Heart left ventricle (tissue), 16 donors: ENCODE results near the gene TMEM213. TPM values are rescaled to one million over a fixed set of nuclear protein-coding genes. Genes with fewer than 3 reads are reported as not detected.

Experiments used
- ATAC-seq, 4 donors: fragments of 200-7000 bp; cut with Tn5 transposase; one replicate each; pipeline ENCODE4 v1.9.1; 2020 to 2022; ENCODE audit warnings: moderate library complexity in 4 of 4, mild to moderate bottlenecking in 3 of 4, moderate number of reproducible peaks in 1 of 4
- DNase-seq, 5 donors: peaks; one replicate each; pipeline ENCODE4 v3.0.0-alpha.2; 2020
- H3K27ac ChIP-seq, 12 donors: fragments of 200-600 bp; sonication (generic) in 4 of 12; one replicate each; pipeline versions ENCODE4 v1.5.0 to v1.8.0; 2016 to 2022; ENCODE audit warnings: mild to moderate bottlenecking in 2 of 12
- H3K27me3 ChIP-seq, 9 donors: fragments of 200-600 bp; sonication (generic) in 2 of 9; one replicate each; pipeline versions ENCODE4 v1.5.1 to v1.8.0; 2016 to 2022; ENCODE audit warnings: mild to moderate bottlenecking in 3 of 9
- H3K36me3 ChIP-seq, 9 donors: fragments of 200-600 bp; sonication (generic) in 2 of 9; one replicate each; pipeline versions ENCODE4 v1.5.0 to v1.8.0; 2018 to 2022; ENCODE audit warnings: mild to moderate bottlenecking in 2 of 9
- H3K4me1 ChIP-seq, 12 donors: fragments of 200-600 bp; sonication (generic) in 4 of 12; one replicate each; pipeline versions ENCODE4 v1.5.0 to v1.8.0; 2016 to 2022; ENCODE audit warnings: mild to moderate bottlenecking in 3 of 12
- H3K4me3 ChIP-seq, 12 donors: fragments of 200-600 bp; sonication (generic) in 4 of 12; one replicate each; pipeline versions ENCODE4 v1.5.0 to v1.8.0; 2017 to 2022; ENCODE audit warnings: mild to moderate bottlenecking in 9 of 12, moderate library complexity in 4 of 12
- H3K9me3 ChIP-seq, 12 donors: fragments of 200-600 bp; sonication (generic) in 4 of 12; one replicate each; pipeline versions ENCODE4 v1.5.0 to v1.8.0; 2016 to 2022; ENCODE audit warnings: mild to moderate bottlenecking in 1 of 12
- POLR2A ChIP-seq, 2 donors: fragments of 450-650 bp; IDR thresholded peaks; one replicate each; pipeline ENCODE4 v1.6.1; 2017; ENCODE audit warnings: antibody characterized with exemption in 2 of 2, mild to moderate bottlenecking in 2 of 2, moderate library complexity in 2 of 2
- WGBS, 4 donors: extraction: QIAGEN DNeasy Blood & Tissue Kit in 2 of 4; methylation state at CpG; one replicate each; pipeline versions ENCODE4 v1.1.5 to v1.1.7; 2013 to 2018; 5-methylcytosine and 5-hydroxymethylcytosine counted together
- intact Hi-C, 10 donors: fragments of 100-400 bp; cut with DNase I; formaldehyde crosslinking; loops; one replicate each; pipeline versions ENCODE4 v1.11.1 to v1.14.2; 2022
- polyA plus RNA-seq, 2 donors: library from polyadenylated mRNA; stranded (reverse); fragments of 200-250 nt; gene quantifications; one replicate each; pipeline ENCODE4 v1.2.3, GENCODE V29; 2013
- total RNA-seq, 9 donors: library from RNA; depleted of rRNA in 2 of 9; stranded (reverse); fragments of >200 nt in 2 of 9; fragmentation: NEBNext Ultra II Directional in 3 of 9; extraction: Animal tissue kit (Norgen Biotek cat#: 25700) in 3 of 9; gene quantifications; one replicate each; pipeline versions ENCODE4 v1.1.0 to v1.2.4, GENCODE V29; 2016 to 2023
- TF ChIP-seq, protein P1 (sequence below), 12 donors: fragments of 200-600 bp; sonication (generic) in 4 of 12; IDR thresholded peaks; one replicate each; pipeline versions ENCODE4 v1.5.0 to v1.8.0; 2018 to 2022; ENCODE audit warnings: antibody characterized with exemption in 12 of 12, mild to moderate bottlenecking in 5 of 12
- donor health status: ischemic (EF 13 %, LVEDD 7.1; RV severe dilation, severe dysfunction).
- donor health status: healthy with polysubstance abuse.
- donor health status: DM: no; HTN: yes; CAD: no.
- donor health status: DM: no; HTN: no; CAD: no.
- donor health status: ischemic (EF 25% LVEDD 6.9; RV normal size, moderate dysfunction).
- donor health status: ischemic (EF 25% LVEDD 5.7; RV mildly dilated, moderate dysfunction).
- donor health status: healthy.
- donor health status: DM: yes; HTN: yes; CAD: no.
- donor health status: ischemic (EF 35%, LVEDD 5.7; RV mildly dilated, moderate dysfunction).
- donor health status: nonischemic (EF 11% LVEDD 7.7; RV severe dilation, severe dysfunction).
- donor health status: DM: yes; HTN: yes; CAD: no.
- donor health status: PGD.
- donor health status: ischemic (EF 29% LVEDD 5.4; RV normal size, mild dysfunction).
- donor health status: nonischemic (EF 23%, LVEDD 6.1; RV moderate dilation, normal function).

Gene TMEM213
- total and polyA plus RNA-seq, 11 donors: not detected

DNA sequence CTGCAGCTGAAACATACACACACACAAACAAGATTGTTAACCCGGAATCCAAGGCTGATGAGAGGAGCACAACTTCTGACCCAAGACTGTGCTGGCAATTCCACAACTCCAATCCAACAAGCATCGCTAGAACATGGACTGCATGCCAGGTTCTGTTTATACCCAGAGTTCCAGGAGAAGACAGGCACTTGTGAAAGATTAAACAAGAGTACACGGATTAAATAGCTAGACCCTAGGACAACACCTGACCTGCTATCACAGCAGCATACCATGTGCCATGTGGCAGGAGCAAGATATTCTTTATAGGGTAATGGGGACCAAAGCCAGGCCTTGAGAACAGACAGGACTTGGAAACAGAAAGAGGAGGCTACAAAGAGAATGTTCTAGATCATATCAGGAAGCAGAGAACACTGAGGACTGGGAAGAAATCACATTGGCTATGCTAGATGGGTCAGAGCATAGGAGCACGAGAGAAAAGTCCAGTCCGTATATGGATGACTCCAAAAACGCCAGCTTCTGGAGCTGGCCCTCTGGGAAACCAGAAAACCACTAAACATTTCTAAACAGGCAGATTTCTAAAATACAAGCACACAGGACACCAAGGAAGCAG is 83.9 kb downstream of the TMEM213 start:
- Histone ChIP-seq H3K4me1 (peaks cover 0 to 17% (median 10%) of the 10 kb centered on the region in 12 donors), H3K9me3 (no peaks in the 10 kb centered on the region), H3K27me3 (no peaks in the 10 kb centered on the region), H3K36me3 (peaks cover 0 to 5% (median 0%) of the 10 kb centered on the region in 9 donors), H3K27ac (no peak overlapping the region), H3K4me3 (no peak overlapping the region)
- DNase-seq (no peak), ATAC-seq (peak in 3 of 4 donors; percentile 22 to 57 (median 47))
- no peak for TF ChIP-seq POLR2A (IDR thresholded peaks at IDR 0.05)
- TF ChIP-seq, protein P1, sequence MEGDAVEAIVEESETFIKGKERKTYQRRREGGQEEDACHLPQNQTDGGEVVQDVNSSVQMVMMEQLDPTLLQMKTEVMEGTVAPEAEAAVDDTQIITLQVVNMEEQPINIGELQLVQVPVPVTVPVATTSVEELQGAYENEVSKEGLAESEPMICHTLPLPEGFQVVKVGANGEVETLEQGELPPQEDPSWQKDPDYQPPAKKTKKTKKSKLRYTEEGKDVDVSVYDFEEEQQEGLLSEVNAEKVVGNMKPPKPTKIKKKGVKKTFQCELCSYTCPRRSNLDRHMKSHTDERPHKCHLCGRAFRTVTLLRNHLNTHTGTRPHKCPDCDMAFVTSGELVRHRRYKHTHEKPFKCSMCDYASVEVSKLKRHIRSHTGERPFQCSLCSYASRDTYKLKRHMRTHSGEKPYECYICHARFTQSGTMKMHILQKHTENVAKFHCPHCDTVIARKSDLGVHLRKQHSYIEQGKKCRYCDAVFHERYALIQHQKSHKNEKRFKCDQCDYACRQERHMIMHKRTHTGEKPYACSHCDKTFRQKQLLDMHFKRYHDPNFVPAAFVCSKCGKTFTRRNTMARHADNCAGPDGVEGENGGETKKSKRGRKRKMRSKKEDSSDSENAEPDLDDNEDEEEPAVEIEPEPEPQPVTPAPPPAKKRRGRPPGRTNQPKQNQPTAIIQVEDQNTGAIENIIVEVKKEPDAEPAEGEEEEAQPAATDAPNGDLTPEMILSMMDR (IDR thresholded peaks at IDR 0.05): no peak
- 57 to 70% (median 63%) methylated on average over 6 of the region's 6 CpGs for WGBS, 4 donors
- intact Hi-C loops: loop anchor here in 5 of 10 donors (10.0 kb wide), 1 partner anchor 193 kb away; no protein-coding TSS in a partner anchor

DNA sequence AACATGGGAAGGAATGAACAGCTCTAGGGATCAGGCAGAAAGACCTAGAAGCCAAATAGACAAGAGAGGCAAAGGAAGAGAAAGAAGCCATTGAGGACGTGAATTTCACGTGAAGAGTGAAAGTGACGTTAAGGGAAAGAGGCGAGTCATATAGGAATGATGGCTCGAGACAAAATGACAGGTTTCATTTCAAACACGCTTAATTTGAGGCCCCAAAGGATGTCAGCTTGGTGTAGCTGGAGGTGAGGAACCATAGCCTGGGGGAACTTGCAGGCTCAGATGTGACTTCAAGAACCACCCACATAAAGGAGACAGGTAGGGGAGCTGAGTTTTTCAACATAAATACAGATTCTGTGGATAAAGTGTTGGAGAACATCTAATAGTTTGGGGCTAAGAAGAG is 84.5 kb downstream of the TMEM213 start:
- TF ChIP-seq, protein P1 (IDR thresholded peaks at IDR 0.05): no peak
- no peak for TF ChIP-seq POLR2A (IDR thresholded peaks at IDR 0.05)
- H3K27me3 ChIP-seq: no peaks in the 10 kb centered on the region
- H3K4me1 ChIP-seq: peaks cover 0 to 18% (median 11%) of the 10 kb centered on the region in 12 donors
- H3K36me3 ChIP-seq: peaks cover 0 to 5% (median 0%) of the 10 kb centered on the region in 9 donors
- no peaks in the 10 kb centered on the region for H3K9me3 ChIP-seq
- no peak overlapping the region for H3K4me3 ChIP-seq
- 95 to 98% (median 97%) methylated on average over 6 of the region's 6 CpGs for WGBS, 4 donors
- ATAC-seq: no peak
- DNase-seq: no peak
- no peak overlapping the region for H3K27ac ChIP-seq
- intact Hi-C loops: loop anchor here in 5 of 10 donors (10.0 kb wide), 1 partner anchor 193 kb away; no protein-coding TSS in a partner anchor

DNA sequence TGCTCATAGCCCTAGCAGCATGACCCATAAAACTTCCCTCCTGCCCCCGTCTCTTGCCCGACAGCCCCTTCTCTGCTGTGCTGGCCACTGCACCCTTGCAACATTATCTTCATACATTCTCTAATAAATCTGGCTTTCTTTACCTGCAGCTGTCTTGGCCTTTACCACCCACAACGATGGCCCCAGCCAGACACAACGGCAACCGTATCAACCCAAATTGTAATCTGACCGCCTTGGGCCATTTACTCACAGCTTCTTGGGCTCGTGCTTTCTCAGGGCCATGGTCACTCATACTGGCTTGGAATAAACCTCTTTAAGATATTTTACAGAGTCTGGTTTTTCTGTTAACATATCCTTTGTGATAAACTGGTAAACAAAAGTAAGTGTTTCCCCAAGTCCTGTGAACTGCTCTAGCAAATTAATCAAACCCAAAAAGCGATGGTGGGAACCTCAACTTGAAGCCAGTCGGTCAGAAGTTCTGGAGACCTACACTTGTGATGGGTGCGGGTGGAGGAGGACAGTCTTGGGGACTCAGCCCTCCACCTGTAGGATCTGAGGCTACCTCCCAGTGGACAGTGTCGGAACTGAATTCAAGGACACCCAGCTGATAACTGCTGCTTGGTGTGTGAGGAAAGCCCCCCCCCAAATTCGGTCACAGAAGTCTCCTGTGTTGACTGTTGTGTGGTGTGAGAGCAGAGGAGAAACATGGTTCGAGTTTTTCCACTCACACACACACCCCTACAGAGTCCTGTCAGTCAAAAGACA is 87.8 kb downstream of the TMEM213 start:
- TF ChIP-seq, protein P1 (IDR thresholded peaks at IDR 0.05): no peak
- no peak for TF ChIP-seq POLR2A (IDR thresholded peaks at IDR 0.05)
- no peak for ATAC-seq
- H3K4me3 ChIP-seq: no peak overlapping the region
- H3K4me1 ChIP-seq: peaks cover 0 to 15% (median 10%) of the 10 kb centered on the region in 12 donors
- H3K27ac ChIP-seq: no peak overlapping the region
- DNase-seq: no peak
- no peaks in the 10 kb centered on the region for H3K9me3 ChIP-seq
- 91 to 94% (median 93%) methylated on average over 13 of the region's 13 CpGs for WGBS, 4 donors
- intact Hi-C loops: loop anchor here in 9 of 10 donors (2.0 to 10.0 kb wide), 5 partner anchors 95 to 192 kb away; partner anchors contain the start of gene KIAA1549 (in 8 of the 9)
- H3K27me3 ChIP-seq: no peaks in the 10 kb centered on the region
- H3K36me3 ChIP-seq: no peaks in the 10 kb centered on the region

DNA sequence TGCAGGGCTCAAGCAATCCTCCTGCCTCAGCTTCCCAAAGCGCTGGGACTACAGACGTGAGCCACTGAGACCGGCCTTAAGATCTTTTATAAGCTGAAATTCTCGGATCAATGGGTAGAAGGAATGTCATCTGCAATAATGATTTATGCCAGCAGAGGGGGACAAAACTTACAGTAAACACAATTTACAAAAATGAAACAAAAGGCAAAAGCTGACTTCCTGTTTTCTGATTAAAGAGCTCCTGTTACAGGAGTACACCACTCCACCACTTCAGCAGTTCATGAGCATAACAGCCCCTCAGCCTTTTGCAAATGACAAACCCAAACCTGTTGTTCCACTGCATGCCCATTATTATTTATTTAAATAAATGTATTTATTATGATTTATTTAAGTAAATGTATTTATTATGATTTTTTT is 88.7 kb downstream of the TMEM213 start:
- peaks cover 0 to 10% (median under 1%) of the 10 kb centered on the region in 12 donors for H3K4me1 ChIP-seq
- TF ChIP-seq, protein P1 (IDR thresholded peaks at IDR 0.05): peak; percentile 56 to 74 (median 64)
- TF ChIP-seq POLR2A (IDR thresholded peaks at IDR 0.05): no peak
- no peak overlapping the region for H3K4me3 ChIP-seq
- 39 to 60% (median 52%) methylated on average over 4 of the region's 4 CpGs for WGBS, 4 donors
- ATAC-seq: peak in 2 of 4 donors; percentile 28 to 47
- intact Hi-C loops: loop anchor here in 9 of 10 donors (2.0 to 10.0 kb wide), 5 partner anchors 94 to 191 kb away; partner anchors contain the start of gene KIAA1549 (in 8 of the 9)
- H3K27me3 ChIP-seq: no peaks in the 10 kb centered on the region
- peak in 1 of 5 donors; percentile 26 for DNase-seq
- H3K36me3 ChIP-seq: no peaks in the 10 kb centered on the region
- H3K9me3 ChIP-seq: no peaks in the 10 kb centered on the region
- H3K27ac ChIP-seq: no peak overlapping the region
